Progenitor cell of endocrine pancreas (in vitro differentiated cells): ENCODE measurements around the gene ROBO4. TPM values are rescaled to one million over a fixed set of nuclear protein-coding genes. Genes with fewer than 3 reads are reported as not detected.

Source experiments
- DNase-seq: peaks from one replicate; pipeline ENCODE4 v3.0.0; 2021; ENCODE audit warnings: low spot score; ENCODE audit not compliant: unreplicated experiment
- H3K27ac Mint-ChIP-seq: 2 replicates; pipeline ENCODE4 v1.8.0; 2021; ENCODE audit warnings: mild to moderate bottlenecking, moderate library complexity, mixed read lengths
- H3K27me3 Mint-ChIP-seq: 2 replicates; pipeline ENCODE4 v1.8.0; 2021; ENCODE audit warnings: mixed read lengths
- H3K36me3 Mint-ChIP-seq: 2 replicates; pipeline ENCODE4 v1.8.0; 2022; ENCODE audit warnings: mixed read lengths; ENCODE audit not compliant: insufficient read depth
- H3K4me1 Mint-ChIP-seq: 2 replicates; pipeline ENCODE4 v1.8.0; 2021; ENCODE audit warnings: low read depth, mixed read lengths
- H3K4me3 Mint-ChIP-seq: 2 replicates; pipeline ENCODE4 v1.8.0; 2021; ENCODE audit warnings: low read depth, mild to moderate bottlenecking, moderate library complexity, mixed read lengths
- H3K9me3 Mint-ChIP-seq: 2 replicates; pipeline ENCODE4 v1.8.0; 2021; ENCODE audit warnings: low read depth, mixed read lengths
- total RNA-seq: library from RNA; stranded (reverse); gene quantifications from 2 replicates; pipeline ENCODE4 v1.2.1, GENCODE V29; 2021
- TF ChIP-seq, protein P1 (sequence below): fragments of 200-600 bp; sonication (generic); IDR thresholded peaks from one replicate; pipeline ENCODE4 v1.5.0; 2021; ENCODE audit warnings: antibody characterized with exemption, mild to moderate bottlenecking; ENCODE audit not compliant: unreplicated experiment

The ROBO4 gene
- total RNA-seq, 1 donor from 2014 or later = not detected

GRCh38 chr11:124928942-124929665 is 31.4 kb upstream of the ROBO4 start:
- H3K9me3 Mint-ChIP-seq = no peaks in the 10 kb centered on the region
- H3K36me3 Mint-ChIP-seq = no peaks in the 10 kb centered on the region
- no peak overlapping the region for H3K4me3 Mint-ChIP-seq
- no peaks in the 10 kb centered on the region for H3K4me1 Mint-ChIP-seq
- H3K27me3 Mint-ChIP-seq = peaks cover 14% of the 10 kb centered on the region
- DNase-seq = no peak
- TF ChIP-seq, protein P1, sequence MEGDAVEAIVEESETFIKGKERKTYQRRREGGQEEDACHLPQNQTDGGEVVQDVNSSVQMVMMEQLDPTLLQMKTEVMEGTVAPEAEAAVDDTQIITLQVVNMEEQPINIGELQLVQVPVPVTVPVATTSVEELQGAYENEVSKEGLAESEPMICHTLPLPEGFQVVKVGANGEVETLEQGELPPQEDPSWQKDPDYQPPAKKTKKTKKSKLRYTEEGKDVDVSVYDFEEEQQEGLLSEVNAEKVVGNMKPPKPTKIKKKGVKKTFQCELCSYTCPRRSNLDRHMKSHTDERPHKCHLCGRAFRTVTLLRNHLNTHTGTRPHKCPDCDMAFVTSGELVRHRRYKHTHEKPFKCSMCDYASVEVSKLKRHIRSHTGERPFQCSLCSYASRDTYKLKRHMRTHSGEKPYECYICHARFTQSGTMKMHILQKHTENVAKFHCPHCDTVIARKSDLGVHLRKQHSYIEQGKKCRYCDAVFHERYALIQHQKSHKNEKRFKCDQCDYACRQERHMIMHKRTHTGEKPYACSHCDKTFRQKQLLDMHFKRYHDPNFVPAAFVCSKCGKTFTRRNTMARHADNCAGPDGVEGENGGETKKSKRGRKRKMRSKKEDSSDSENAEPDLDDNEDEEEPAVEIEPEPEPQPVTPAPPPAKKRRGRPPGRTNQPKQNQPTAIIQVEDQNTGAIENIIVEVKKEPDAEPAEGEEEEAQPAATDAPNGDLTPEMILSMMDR = no peak
- H3K27ac Mint-ChIP-seq = no peak overlapping the region

GRCh38 chr11:124923296-124923695 is 25.6 kb upstream of the ROBO4 start:
- DNase-seq = no peak
- Mint-ChIP-seq H3K27me3 (peaks cover 33% of the 10 kb centered on the region), H3K27ac (no peak overlapping the region), H3K4me1 (no peaks in the 10 kb centered on the region), H3K36me3 (no peaks in the 10 kb centered on the region), H3K9me3 (no peaks in the 10 kb centered on the region), H3K4me3 (no peak overlapping the region)
- TF ChIP-seq, protein P1 = no peak

DNA sequence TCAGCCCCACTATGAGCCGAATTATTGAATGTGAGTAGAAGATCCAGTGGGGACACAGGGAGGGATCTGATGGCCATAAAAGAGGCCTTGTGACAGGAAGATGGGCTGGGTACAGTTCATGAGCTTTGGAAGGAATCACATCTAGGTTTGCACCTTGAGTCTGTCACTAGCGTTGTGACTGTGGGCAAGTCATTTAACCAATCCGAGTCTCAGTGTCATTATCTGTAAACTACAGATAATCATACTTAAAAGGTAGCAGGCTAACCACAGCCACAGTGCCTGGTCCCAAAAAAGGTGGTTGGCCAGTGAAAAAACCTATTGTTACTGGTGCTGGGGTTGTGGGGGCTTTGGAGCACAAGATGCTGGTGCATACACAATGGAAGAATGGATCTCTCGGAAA is 25.2 kb upstream of the ROBO4 start:
- Mint-ChIP-seq H3K27ac (no peak overlapping the region), H3K4me3 (no peak overlapping the region), H3K4me1 (no peaks in the 10 kb centered on the region), H3K36me3 (no peaks in the 10 kb centered on the region), H3K27me3 (peaks cover 36% of the 10 kb centered on the region), H3K9me3 (no peaks in the 10 kb centered on the region)
- TF ChIP-seq, protein P1 = no peak
- DNase-seq = no peak

DNA sequence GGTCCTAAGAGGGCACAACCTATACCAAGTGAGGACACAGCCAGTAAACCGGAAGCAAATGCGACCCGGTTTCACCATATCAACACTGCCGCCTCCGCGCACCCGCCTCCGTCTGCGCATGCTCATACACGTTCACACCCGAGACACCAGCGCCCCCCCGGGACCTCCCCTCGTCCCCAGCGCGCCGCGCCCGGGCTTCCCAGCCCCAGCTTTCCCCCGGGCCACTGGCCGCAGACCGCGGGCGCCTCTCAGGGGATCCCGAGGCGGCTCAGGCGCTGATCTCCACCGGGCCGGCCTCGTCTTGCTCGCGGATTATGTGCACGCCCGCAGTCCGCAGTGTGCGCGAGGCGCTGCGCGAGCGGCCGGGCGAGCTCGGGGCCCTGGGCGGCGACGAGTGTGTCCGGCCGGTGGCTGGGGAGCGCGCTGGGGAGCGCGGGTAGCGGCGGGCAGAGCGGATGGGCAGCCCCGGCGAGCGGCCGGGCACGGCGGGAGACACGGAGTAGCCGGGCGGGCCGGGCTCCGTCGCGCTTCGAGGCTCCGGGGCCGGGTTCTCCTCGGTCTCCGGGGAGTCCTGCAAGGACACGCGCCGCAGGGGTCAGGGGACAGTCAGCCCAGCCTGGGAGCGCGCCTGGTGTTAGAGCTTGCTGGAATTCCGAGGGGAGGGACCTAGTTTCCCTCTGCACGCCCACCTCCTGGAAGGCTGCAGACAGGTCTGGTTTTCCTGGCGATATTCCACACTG is 23.4 kb upstream of the ROBO4 start:
- no peaks in the 10 kb centered on the region for H3K4me1 Mint-ChIP-seq
- TF ChIP-seq, protein P1 = peak; percentile 13
- peaks cover 42% of the 10 kb centered on the region for H3K27me3 Mint-ChIP-seq
- no peaks in the 10 kb centered on the region for H3K36me3 Mint-ChIP-seq
- H3K27ac Mint-ChIP-seq = peak overlapping the region; percentile 84
- DNase-seq = peak; percentile 78
- H3K4me3 Mint-ChIP-seq = peak overlapping the region; percentile 68
- no peaks in the 10 kb centered on the region for H3K9me3 Mint-ChIP-seq

- H3K4me1 Mint-ChIP-seq = no peaks in the 10 kb centered on the region
- TF ChIP-seq, protein P1 = no peak
- peak overlapping the region; percentile 68 for H3K4me3 Mint-ChIP-seq
- peak overlapping the region; percentile 84 for H3K27ac Mint-ChIP-seq
- no peaks in the 10 kb centered on the region for H3K36me3 Mint-ChIP-seq
- DNase-seq = no peak
- H3K9me3 Mint-ChIP-seq = no peaks in the 10 kb centered on the region
- H3K27me3 Mint-ChIP-seq = peaks cover 43% of the 10 kb centered on the region
These were observed 22.7 kb upstream of the ROBO4 start for GRCh38 chr11:124920356-124920755.
